ENCODE measurements around the gene MT1B. TPM values are rescaled to one million over a fixed set of nuclear protein-coding genes. Genes with fewer than 3 reads are reported as not detected.

MT1B gene
- total RNA-seq, 1 donor from 2014 or later: not detected

DNA sequence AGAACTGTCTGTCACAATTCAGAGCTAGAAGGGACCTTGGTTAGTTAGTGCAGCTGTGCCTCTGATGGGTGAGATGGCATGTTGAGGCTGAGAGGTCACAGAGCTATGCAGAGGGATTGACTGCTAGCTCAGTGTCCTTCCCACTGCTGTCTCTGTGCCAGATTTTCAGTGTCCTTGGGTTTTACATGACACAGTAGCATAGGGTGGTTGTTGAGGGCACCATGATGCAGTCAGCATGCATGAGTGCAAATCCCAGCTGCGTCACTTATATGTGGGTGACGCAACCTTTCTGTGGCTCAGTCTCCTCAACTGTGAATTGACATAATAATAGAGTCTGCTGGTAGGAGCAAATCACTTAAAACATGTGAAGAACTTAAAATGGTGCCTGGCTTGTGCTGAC is 10.5 kb upstream of the MT1B start:
- no peak for DNase-seq (ENCODE audit: extremely low spot score, unreplicated experiment)
- Mint-ChIP-seq H3K27me3 (ENCODE audit: unreplicated experiment) (peaks cover 47% of the 10 kb centered on the region), H3K36me3 (ENCODE audit: unreplicated experiment) (peaks cover 3% of the 10 kb centered on the region), H3K27ac (ENCODE audit: unreplicated experiment) (no peak overlapping the region), H3K4me3 (ENCODE audit: unreplicated experiment) (no peak overlapping the region), H3K4me1 (ENCODE audit: unreplicated experiment) (peaks cover 15% of the 10 kb centered on the region), H3K9me3 (ENCODE audit: unreplicated experiment) (no peaks in the 10 kb centered on the region)
- no peak for TF ChIP-seq CTCF (IDR thresholded peaks at IDR 0.05)

DNA sequence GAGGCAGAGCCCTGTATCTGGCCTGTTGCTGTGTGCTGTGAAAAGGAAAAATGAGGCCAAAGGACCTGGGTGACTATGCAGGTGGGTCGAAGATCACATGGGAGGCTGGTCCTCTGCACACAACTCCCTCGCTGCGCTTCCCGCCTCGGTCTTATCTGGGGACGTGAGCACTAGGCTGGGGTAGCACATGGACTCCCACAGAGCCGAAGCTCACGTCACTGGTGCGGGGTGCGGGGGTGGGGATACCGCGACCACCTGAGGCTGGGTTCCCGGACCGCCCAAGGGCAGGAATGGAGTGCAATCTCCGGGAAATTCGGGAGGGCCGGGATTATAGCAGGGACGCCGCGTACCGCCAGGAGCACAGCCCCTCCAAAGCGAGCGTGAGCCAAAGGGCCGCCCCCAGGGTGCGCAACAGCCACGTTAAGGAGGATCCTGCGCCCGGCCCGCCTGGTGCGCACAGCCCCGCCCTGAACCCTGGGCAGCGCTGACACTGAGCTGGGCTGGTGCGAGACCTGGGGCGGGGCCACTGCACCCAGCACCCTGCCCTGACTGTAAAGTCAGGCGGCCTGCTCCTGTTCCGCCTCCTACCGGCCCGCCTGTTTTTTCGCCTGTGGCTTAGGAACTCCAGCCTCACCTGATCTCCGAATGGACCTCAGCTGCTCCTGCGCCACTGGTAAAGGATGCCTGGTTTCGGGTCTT is 8.5 kb upstream of the MT1B start:
- peak overlapping the region; percentile 35 for H3K4me3 Mint-ChIP-seq (ENCODE audit: unreplicated experiment)

DNA sequence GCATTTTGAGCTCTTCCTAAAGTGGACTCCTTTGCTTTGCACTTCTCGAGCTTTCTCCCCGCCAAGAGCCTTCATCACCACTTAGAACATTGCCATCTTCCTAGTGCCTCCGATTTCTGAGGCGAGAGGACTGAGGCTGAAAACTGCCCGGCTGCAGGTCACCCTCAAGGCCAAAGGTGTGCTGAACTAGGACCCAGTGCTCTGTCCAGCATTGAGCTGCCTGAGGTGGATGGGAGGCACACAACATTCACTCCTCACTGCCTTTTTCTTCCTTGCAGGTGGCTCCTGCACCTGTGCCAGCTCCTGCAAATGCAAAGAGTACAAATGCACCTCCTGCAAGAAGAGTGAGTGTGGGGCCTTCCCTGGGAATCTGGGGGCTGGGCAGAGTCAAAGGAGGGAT is 7.9 kb upstream of the MT1B start:
- H3K27me3 Mint-ChIP-seq (ENCODE audit: unreplicated experiment): peaks cover 40% of the 10 kb centered on the region
- H3K4me3 Mint-ChIP-seq (ENCODE audit: unreplicated experiment): no peak overlapping the region
- no peak for TF ChIP-seq CTCF (IDR thresholded peaks at IDR 0.05)
- H3K4me1 Mint-ChIP-seq (ENCODE audit: unreplicated experiment): peaks cover 7% of the 10 kb centered on the region
- no peak overlapping the region for H3K27ac Mint-ChIP-seq (ENCODE audit: unreplicated experiment)
- H3K36me3 Mint-ChIP-seq (ENCODE audit: unreplicated experiment): no peaks in the 10 kb centered on the region
- no peak for DNase-seq (ENCODE audit: extremely low spot score, unreplicated experiment)
- H3K9me3 Mint-ChIP-seq (ENCODE audit: unreplicated experiment): no peaks in the 10 kb centered on the region

More for the DNA sequence above, 8.5 kb upstream of the MT1B start:
- no peaks in the 10 kb centered on the region for H3K36me3 Mint-ChIP-seq (ENCODE audit: unreplicated experiment)
- H3K27me3 Mint-ChIP-seq (ENCODE audit: unreplicated experiment): peaks cover 37% of the 10 kb centered on the region
- peak; percentile 32 for TF ChIP-seq CTCF (IDR thresholded peaks at IDR 0.05)
- H3K27ac Mint-ChIP-seq (ENCODE audit: unreplicated experiment): no peak overlapping the region
- H3K4me1 Mint-ChIP-seq (ENCODE audit: unreplicated experiment): peaks cover 10% of the 10 kb centered on the region
- no peaks in the 10 kb centered on the region for H3K9me3 Mint-ChIP-seq (ENCODE audit: unreplicated experiment)
- no peak for DNase-seq (ENCODE audit: extremely low spot score, unreplicated experiment)

DNA sequence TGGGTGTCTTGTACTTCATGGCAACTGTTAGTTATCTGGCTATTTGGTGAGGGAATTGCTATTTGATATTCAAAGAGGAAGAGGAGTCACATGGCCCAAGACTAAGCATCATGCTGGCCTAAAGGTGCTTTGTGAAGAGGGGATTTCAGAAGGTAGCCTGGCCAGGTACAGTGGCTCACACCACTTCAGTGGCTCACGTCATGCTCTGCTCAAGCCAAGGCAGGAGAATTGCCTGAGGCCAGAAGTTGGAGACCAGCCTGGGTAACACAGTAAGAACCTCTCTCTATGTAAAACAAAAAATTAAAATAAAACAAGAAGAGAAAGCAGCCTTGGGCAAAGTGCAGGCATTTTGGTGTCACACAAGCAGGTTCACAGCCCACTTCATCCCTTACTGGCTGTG is 6.4 kb upstream of the MT1B start:
- no peaks in the 10 kb centered on the region for H3K36me3 Mint-ChIP-seq (ENCODE audit: unreplicated experiment)
- no peak for TF ChIP-seq CTCF (IDR thresholded peaks at IDR 0.05)
- H3K4me1 Mint-ChIP-seq (ENCODE audit: unreplicated experiment): peaks cover 7% of the 10 kb centered on the region
- H3K9me3 Mint-ChIP-seq (ENCODE audit: unreplicated experiment): no peaks in the 10 kb centered on the region
- DNase-seq (ENCODE audit: extremely low spot score, unreplicated experiment): no peak
- H3K27ac Mint-ChIP-seq (ENCODE audit: unreplicated experiment): no peak overlapping the region
- H3K4me3 Mint-ChIP-seq (ENCODE audit: unreplicated experiment): no peak overlapping the region
- H3K27me3 Mint-ChIP-seq (ENCODE audit: unreplicated experiment): peaks cover 36% of the 10 kb centered on the region

GRCh38 chr16:56645838-56646237 is 5.8 kb upstream of the MT1B start:
- Mint-ChIP-seq H3K4me1 (ENCODE audit: unreplicated experiment) (peaks cover 7% of the 10 kb centered on the region), H3K27ac (ENCODE audit: unreplicated experiment) (no peak overlapping the region), H3K4me3 (ENCODE audit: unreplicated experiment) (no peak overlapping the region), H3K9me3 (ENCODE audit: unreplicated experiment) (no peaks in the 10 kb centered on the region), H3K36me3 (ENCODE audit: unreplicated experiment) (no peaks in the 10 kb centered on the region), H3K27me3 (ENCODE audit: unreplicated experiment) (peaks cover 36% of the 10 kb centered on the region)
- no peak for TF ChIP-seq CTCF (IDR thresholded peaks at IDR 0.05)
- DNase-seq (ENCODE audit: extremely low spot score, unreplicated experiment): no peak

Data from osteocyte (in vitro differentiated cells).